H9 (cell line): ENCODE data around the gene ITPKB. TPM values are rescaled to one million over a fixed set of nuclear protein-coding genes. Genes with fewer than 3 reads are reported as not detected.

Experiments used
- DNase-seq: peaks from one replicate; pipeline ENCODE4 v3.0.0-alpha.2; 2017
- H2AFZ ChIP-seq: one replicate; pipeline ENCODE4 v1.6.1; 2013; ENCODE audit warnings: mild to moderate bottlenecking, low read length, control low read depth, moderate library complexity
- H2AK5ac ChIP-seq: 2 replicates; pipeline ENCODE4 v1.6.1; 2013; ENCODE audit warnings: low read length, control low read depth, mixed read lengths; ENCODE audit not compliant: insufficient read length
- H2BK120ac ChIP-seq: one replicate; pipeline ENCODE4 v1.6.1; 2013; ENCODE audit warnings: low read depth, mild to moderate bottlenecking, low read length, control low read depth, inconsistent platforms; ENCODE audit not compliant: poor library complexity, severe bottlenecking
- H2BK12ac ChIP-seq: 2 replicates; pipeline ENCODE4 v1.6.1; 2013; ENCODE audit warnings: low read length, control low read depth, mixed read lengths, low read depth; ENCODE audit not compliant: insufficient read length
- H2BK15ac ChIP-seq: 2 replicates; pipeline ENCODE4 v1.6.1; 2013; ENCODE audit warnings: low read depth, low read length, control low read depth
- H2BK20ac ChIP-seq: one replicate; pipeline ENCODE4 v1.6.1; 2013; ENCODE audit warnings: low read depth, mild to moderate bottlenecking, low read length, control low read depth, inconsistent platforms; ENCODE audit not compliant: poor library complexity, severe bottlenecking
- H2BK5ac ChIP-seq: 2 replicates; pipeline ENCODE4 v1.6.1; 2013; ENCODE audit warnings: low read length, control low read depth, mixed read lengths; ENCODE audit not compliant: insufficient read length
- H3K14ac ChIP-seq: 2 replicates; pipeline ENCODE4 v1.6.1; 2013; ENCODE audit warnings: low read length, control low read depth; ENCODE audit not compliant: insufficient read depth
- H3K18ac ChIP-seq: 2 replicates; pipeline ENCODE4 v1.6.1; 2013; ENCODE audit warnings: low read depth, mild to moderate bottlenecking, mixed read lengths, low read length, control low read depth; ENCODE audit not compliant: insufficient read length
- H3K23ac ChIP-seq: 2 replicates; pipeline ENCODE4 v1.6.1; 2013; ENCODE audit warnings: low read length, control low read depth, mixed read lengths, low read depth; ENCODE audit not compliant: insufficient read length
- H3K23me2 ChIP-seq: 2 replicates; pipeline ENCODE4 v1.6.1; 2013; ENCODE audit warnings: low read depth, mild to moderate bottlenecking, mixed read lengths, low read length, control low read depth; ENCODE audit not compliant: insufficient read length, poor library complexity, severe bottlenecking
- H3K27ac ChIP-seq: 2 replicates; pipeline ENCODE4 v1.5.1; 2013; ENCODE audit warnings: low read length, control low read depth, mixed read lengths, low read depth; ENCODE audit not compliant: insufficient read length
- H3K27me3 ChIP-seq: 2 replicates; pipeline ENCODE4 v1.6.1; 2013; ENCODE audit warnings: low read length, control low read depth, inconsistent platforms; ENCODE audit not compliant: insufficient read depth
- H3K4ac ChIP-seq: 2 replicates; pipeline ENCODE4 v1.6.1; 2013; ENCODE audit warnings: low read depth, mild to moderate bottlenecking, control low read depth, inconsistent platforms, low read length, moderate library complexity
- H3K4me1 ChIP-seq: 2 replicates; pipeline ENCODE4 v1.6.1; 2013; ENCODE audit warnings: low read length, control low read depth, inconsistent platforms; ENCODE audit not compliant: insufficient read depth
- H3K4me2 ChIP-seq: 2 replicates; pipeline ENCODE4 v1.6.1; 2013; ENCODE audit warnings: low read length, control low read depth, mixed read lengths; ENCODE audit not compliant: insufficient read length, insufficient read depth
- H3K56ac ChIP-seq: 2 replicates; pipeline ENCODE4 v1.6.1; 2013; ENCODE audit warnings: low read depth, mild to moderate bottlenecking, mixed read lengths, low read length, control low read depth; ENCODE audit not compliant: insufficient read length
- H3K79me1 ChIP-seq: 2 replicates; pipeline ENCODE4 v1.6.1; 2013; ENCODE audit warnings: low read depth, mild to moderate bottlenecking, moderate library complexity, low read length, control low read depth, inconsistent platforms; ENCODE audit not compliant: insufficient read depth, poor library complexity, severe bottlenecking
- H3K79me2 ChIP-seq: 2 replicates; pipeline ENCODE4 v1.6.1; 2013; ENCODE audit warnings: low read length, control low read depth, inconsistent platforms; ENCODE audit not compliant: insufficient read depth
- H3K9ac ChIP-seq: 2 replicates; pipeline ENCODE4 v1.6.1; 2013; ENCODE audit warnings: low read length, control low read depth, mixed read lengths; ENCODE audit not compliant: insufficient read length; ENCODE audit errors: extremely low read depth
- H3K9me3 ChIP-seq: one replicate; pipeline ENCODE4 v1.6.1; 2013; ENCODE audit warnings: low read depth, low read length, inconsistent platforms; ENCODE audit not compliant: control insufficient read depth
- H3T11ph ChIP-seq: one replicate; pipeline ENCODE4 v1.6.1; 2013; ENCODE audit warnings: mild to moderate bottlenecking, low read length, control low read depth, inconsistent platforms
- H4K20me1 ChIP-seq: one replicate; pipeline ENCODE4 v1.6.1; 2013; ENCODE audit not compliant: control insufficient read depth, insufficient read length, insufficient read depth
- H4K5ac ChIP-seq: 2 replicates; pipeline ENCODE4 v1.6.1; 2013; ENCODE audit warnings: low read depth, mild to moderate bottlenecking, mixed read lengths, low read length, control low read depth; ENCODE audit not compliant: insufficient read length
- H4K8ac ChIP-seq: replicated peaks from 2 replicates; pipeline ENCODE4 v1.6.1; 2013; ENCODE audit warnings: low read length, control low read depth, mixed read lengths, low read depth; ENCODE audit not compliant: insufficient read length
- H4K91ac ChIP-seq: 2 replicates; pipeline ENCODE4 v1.6.1; 2013; ENCODE audit warnings: low read depth, mild to moderate bottlenecking, moderate library complexity, mixed read lengths, low read length, control low read depth; ENCODE audit not compliant: insufficient read length
- H3K27ac Mint-ChIP-seq, 3 experiments: 2 replicates in 2 of 3; 3 replicates in 1 of 3; pipeline ENCODE4 v1.8.0; 2020 to 2021; ENCODE audit warnings: mixed read lengths in 3 of 3, mild to moderate bottlenecking in 1 of 3, moderate library complexity in 1 of 3
- H3K27me3 Mint-ChIP-seq: 2 replicates; pipeline ENCODE4 v1.8.0; 2021; ENCODE audit warnings: low read depth, mild to moderate bottlenecking, moderate library complexity, mixed read lengths
- H3K36me3 Mint-ChIP-seq, 3 experiments: 2 replicates in 2 of 3; 3 replicates in 1 of 3; pipeline ENCODE4 v1.8.0; 2020 to 2021; ENCODE audit warnings: low read depth in 3 of 3, mixed read lengths in 3 of 3; ENCODE audit not compliant: insufficient read depth in 1 of 3
- H3K4me1 Mint-ChIP-seq, 2 experiments: 2 replicates each; pipeline ENCODE4 v1.8.0; 2020; ENCODE audit warnings: mixed read lengths in 2 of 2
- H3K4me3 Mint-ChIP-seq, 2 experiments: 2 replicates in 1 of 2; 3 replicates in 1 of 2; pipeline ENCODE4 v1.8.0; 2020 to 2021; ENCODE audit warnings: mild to moderate bottlenecking in 2 of 2, mixed read lengths in 2 of 2, moderate library complexity in 1 of 2
- H3K9me3 Mint-ChIP-seq, 2 experiments: 2 replicates in 1 of 2; 3 replicates in 1 of 2; pipeline ENCODE4 v1.8.0; 2020; ENCODE audit warnings: mild to moderate bottlenecking in 2 of 2, mixed read lengths in 2 of 2, moderate library complexity in 1 of 2
- CTCF ChIP-seq: fragments of 200-600 bp; sonication (generic); conservative IDR thresholded peaks from 3 replicates; pipeline ENCODE4 v1.8.0; 2021; ENCODE audit warnings: antibody characterized with exemption, mild to moderate bottlenecking
- total RNA-seq: library from RNA; stranded (reverse); gene quantifications from 2 replicates; pipeline ENCODE4 v1.2.1, GENCODE V29; 2021

The ITPKB gene
- total RNA-seq, 1 experiment from 2014 or later = 3.8 TPM

- Histone ChIP-seq H3K9ac (no peak overlapping the region), H3K23ac (no peak overlapping the region), H3K27ac (no peak overlapping the region)
These were observed 4.2 kb upstream of the ITPKB start for GRCh38 chr1:226743259-226743658.

More at GRCh38 chr1:226743259-226743658, 4.2 kb upstream of the ITPKB start:
- H3K79me1 ChIP-seq = no peaks in the 10 kb centered on the region
- H3K9me3 Mint-ChIP-seq = peaks cover 9 to 12% of the 10 kb centered on the region in 2 experiments; a peak in 4 of 5 replicates
- no peak overlapping the region for H2BK20ac ChIP-seq
- no peak overlapping the region for H3K4me2 ChIP-seq
- TF ChIP-seq CTCF = no peak
- H3K4me3 Mint-ChIP-seq = no peak overlapping the region
- no peak overlapping the region for H4K5ac ChIP-seq
- peaks cover 10 to 11% of the 10 kb centered on the region in 2 experiments; a peak in 3 of 4 replicates for H3K4me1 Mint-ChIP-seq
- no peak overlapping the region for H3K18ac ChIP-seq
- no peak overlapping the region for H3K56ac ChIP-seq
- H2BK12ac ChIP-seq = no peak overlapping the region
- H3K14ac ChIP-seq = no peak overlapping the region
- H3K79me2 ChIP-seq = no peaks in the 10 kb centered on the region
- H3K4ac ChIP-seq = no peak overlapping the region
- H2AK5ac ChIP-seq = no peak overlapping the region
- no peak overlapping the region for H2BK5ac ChIP-seq
- peaks cover 9% of the 10 kb centered on the region for H3K23me2 ChIP-seq
- no peak overlapping the region for H4K91ac ChIP-seq
- H3K27ac Mint-ChIP-seq = no peak overlapping the region
- no peaks in the 10 kb centered on the region for H3K4me1 ChIP-seq
- H2BK15ac ChIP-seq = no peak overlapping the region
- no peak overlapping the region for H2AFZ ChIP-seq
- no peak for DNase-seq
- H2BK120ac ChIP-seq = no peak overlapping the region
- H4K8ac ChIP-seq = no peak overlapping the region
- H3K36me3 Mint-ChIP-seq = no peaks in the 10 kb centered on the region; a peak in 2 of 7 replicates
- no peak overlapping the region for H3T11ph ChIP-seq
- no peaks in the 10 kb centered on the region for H3K9me3 ChIP-seq
- H4K20me1 ChIP-seq = no peaks in the 10 kb centered on the region
- H3K27me3 ChIP-seq = peaks cover 6% of the 10 kb centered on the region; the same call in 1 of the 2 replicates
- H3K27me3 Mint-ChIP-seq = peaks cover 32% of the 10 kb centered on the region
